A549 treated with Hydrocortisone at 1 μM for 4 hours (cell line): ENCODE results near the gene TYROBP. TPM values are rescaled to one million over a fixed set of nuclear protein-coding genes. Genes with fewer than 3 reads are reported as not detected.

Experiments used
- total RNA-seq: library from RNA; stranded (reverse); fragments of 200-300 nt; extraction: Qiagen RNA extraction; gene quantifications from 5 replicates; pipeline ENCODE4 v1.2.3, GENCODE V29; 2022

The TYROBP gene
- total RNA-seq, result not detected in 5 replicates

GRCh38 chr19:35908010-35908441 is at the start of gene TYROBP:
Gene TYROBP (minus strand): TSS chr19:35908295. CDS start chr19:35908228, 67 bp downstream.

DNA sequence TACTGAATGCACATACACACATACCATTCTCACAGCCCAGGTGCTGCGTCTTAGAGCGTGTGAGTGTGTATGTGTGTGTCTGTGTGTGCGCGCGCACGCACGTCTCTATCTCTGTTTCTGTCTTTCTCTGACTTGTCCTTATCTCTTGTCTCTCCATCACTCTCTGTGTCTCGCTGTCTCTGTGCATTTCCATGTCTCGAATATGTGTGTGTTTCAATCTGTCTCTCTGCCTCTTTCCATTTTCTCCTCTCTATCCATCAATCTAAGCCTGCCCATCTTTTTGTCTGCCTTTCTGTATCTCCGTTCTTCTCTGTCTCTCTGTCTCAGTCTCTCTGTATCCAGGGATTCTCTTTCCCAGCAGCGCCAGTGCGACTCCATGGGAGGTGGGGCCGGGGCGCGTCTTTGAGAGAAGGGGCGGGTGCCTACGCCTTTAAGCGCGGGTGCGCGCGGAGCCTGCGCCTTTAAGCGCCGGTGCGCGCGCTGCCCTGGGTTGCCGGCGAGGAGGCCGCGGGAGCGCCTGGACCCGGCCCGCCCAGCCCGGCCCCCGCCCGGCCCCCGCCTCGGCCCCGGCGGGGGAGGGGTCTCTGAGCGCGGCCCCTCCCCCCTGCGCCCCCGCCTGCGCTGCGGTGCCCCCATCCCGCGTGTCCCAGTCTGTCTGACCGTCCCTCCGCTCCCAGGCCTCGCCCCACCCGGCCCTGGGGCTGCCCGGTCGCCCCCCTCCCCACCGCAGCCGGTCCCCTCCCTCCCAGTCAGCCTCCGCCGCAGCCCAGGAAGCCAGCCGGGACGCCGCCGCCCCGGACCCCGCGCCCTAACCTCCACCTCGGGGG is 28.0 kb upstream of the TYROBP start, which contains the start of gene LRFN3:
TSS of gene LRFN3 (plus strand) at position 464 of the 827 bp plus-strand sequence. CDS start 3,052 bp downstream, outside the sequence.

DNA sequence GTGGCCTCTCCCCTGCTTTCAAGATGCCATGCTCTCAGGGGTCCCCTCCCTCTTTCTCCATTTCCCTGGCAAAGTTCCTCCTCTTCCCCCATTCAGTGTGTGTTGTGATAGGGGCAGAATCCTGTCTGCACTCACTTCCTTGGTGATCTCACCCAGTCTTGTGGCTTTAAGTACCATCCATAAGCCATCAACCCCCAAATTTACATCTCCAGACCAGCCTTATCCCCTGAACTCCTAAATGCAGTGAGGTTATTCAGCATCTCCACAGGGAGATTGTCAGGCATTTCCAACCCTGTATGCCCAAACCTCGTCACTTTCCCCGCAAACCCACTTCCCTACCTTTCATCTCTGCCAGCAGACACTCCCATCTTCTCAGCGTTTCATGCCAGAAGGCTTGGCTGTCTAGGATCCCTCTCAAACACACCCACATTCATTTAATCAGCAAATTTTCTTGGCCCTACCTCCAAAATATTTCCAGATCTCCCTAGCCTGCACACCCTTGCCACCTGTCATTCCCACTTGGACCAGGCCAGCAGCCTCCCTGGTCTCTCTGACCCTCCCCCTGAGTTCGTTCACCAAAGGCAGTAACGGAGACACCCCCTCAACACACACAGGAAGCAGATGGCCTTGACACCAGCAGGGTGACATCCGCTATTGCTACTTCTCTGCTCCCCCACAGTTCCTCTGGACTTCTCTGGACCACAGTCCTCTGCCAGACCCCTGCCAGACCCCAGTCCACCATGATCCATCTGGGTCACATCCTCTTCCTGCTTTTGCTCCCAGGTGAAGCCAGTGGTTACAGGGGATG is 6.0 kb downstream of the TYROBP start, which contains the start of gene HCST:
TSS of gene HCST (plus strand) at position 676 of the 808 bp plus-strand sequence. CDS start at position 741, 65 bp downstream.

GRCh38 chr19:35868172-35868822 is 39.8 kb downstream of the TYROBP start, which contains the start of gene APLP1:
Gene APLP1 (plus strand): TSS chr19:35868574. CDS start chr19:35868637, 63 bp downstream.

DNA sequence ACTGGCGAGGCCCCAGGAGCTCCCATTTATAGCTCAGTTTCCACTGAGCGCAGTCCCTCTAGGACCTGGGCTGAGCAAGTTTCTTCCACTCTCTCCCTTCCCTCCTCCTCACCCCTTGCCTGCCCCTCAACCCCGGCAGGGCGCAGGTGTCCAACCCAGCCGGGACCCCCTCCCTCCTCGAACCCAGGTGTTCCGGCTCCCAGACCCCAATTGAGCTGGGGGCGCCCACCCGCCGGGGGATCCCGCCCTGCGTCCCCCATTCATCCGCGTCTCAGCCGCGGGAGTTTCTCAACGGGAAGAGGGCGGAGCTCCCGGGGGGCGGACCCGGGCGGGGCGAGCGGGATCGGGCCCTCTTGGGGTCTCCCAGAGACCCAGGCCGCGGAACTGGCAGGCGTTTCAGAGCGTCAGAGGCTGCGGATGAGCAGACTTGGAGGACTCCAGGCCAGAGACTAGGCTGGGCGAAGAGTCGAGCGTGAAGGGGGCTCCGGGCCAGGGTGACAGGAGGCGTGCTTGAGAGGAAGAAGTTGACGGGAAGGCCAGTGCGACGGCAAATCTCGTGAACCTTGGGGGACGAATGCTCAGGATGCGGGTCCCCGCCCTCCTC is 51.4 kb downstream of the TYROBP start, which contains the start of gene KIRREL2:
TSS of gene KIRREL2 (plus strand) at position 366 of the 604 bp plus-strand sequence. CDS start at position 575, 209 bp downstream.

Other genes with a start within 250 kb of the TYROBP start
- gene UPK1A, start 241.8 kb downstream of the TYROBP start, total RNA-seq, result 0.52 to 1.5 TPM (median 1.0 TPM) in 5 replicates
- gene ZBTB32, start 203.7 kb downstream of the TYROBP start, total RNA-seq, result not detected in 5 replicates
- gene KMT2B, start 190.3 kb downstream of the TYROBP start, total RNA-seq, result 53.9 to 62.2 TPM (median 56.6 TPM) in 5 replicates
- 11.5 to 12.9 TPM (median 11.8 TPM) in 5 replicates for gene IGFLR1, start 165.8 kb downstream of the TYROBP start, total RNA-seq
- 21.9 to 27.5 TPM (median 24.7 TPM) in 5 replicates for gene U2AF1L4, start 162.9 kb downstream of the TYROBP start, total RNA-seq
- gene PSENEN, start 162.6 kb downstream of the TYROBP start, total RNA-seq, result 250 to 344 TPM (median 287 TPM) in 5 replicates
- 21.5 to 27.9 TPM (median 23.2 TPM) in 5 replicates for gene LIN37, start 159.7 kb downstream of the TYROBP start, total RNA-seq
- gene HSPB6, start 151.3 kb downstream of the TYROBP start, total RNA-seq, result 0.14 to 0.35 TPM (median 0.29 TPM) in 5 replicates
- gene PROSER3, start 150.1 kb downstream of the TYROBP start, total RNA-seq, result 19.6 to 32.1 TPM (median 24.2 TPM) in 5 replicates
- gene ARHGAP33, start 132.7 kb downstream of the TYROBP start, total RNA-seq, result 4.7 to 9.3 TPM (median 7.4 TPM) in 5 replicates
- gene PRODH2, start 95.5 kb downstream of the TYROBP start, total RNA-seq, result 0.15 to 0.36 TPM (median 0.25 TPM) in 5 replicates
- gene NPHS1, start 55.8 kb downstream of the TYROBP start, total RNA-seq, result 0.35 to 0.68 TPM (median 0.59 TPM) in 5 replicates
- 0.43 to 0.63 TPM (median 0.50 TPM) in 5 replicates for gene KIRREL2, start 51.4 kb downstream of the TYROBP start, total RNA-seq
- gene APLP1, start 39.7 kb downstream of the TYROBP start, total RNA-seq, result 68.9 to 98.3 TPM (median 90.2 TPM) in 5 replicates
- gene NFKBID, start 7.8 kb downstream of the TYROBP start, total RNA-seq, result 5.2 to 6.5 TPM (median 6.3 TPM) in 5 replicates
- 0.29 to 0.79 TPM (median 0.46 TPM) in 4 of 5 replicates, not detected in the other for gene HCST, start 5.8 kb downstream of the TYROBP start, total RNA-seq
- 15.7 to 24.4 TPM (median 20.9 TPM) in 5 replicates for gene LRFN3, start 28.1 kb upstream of the TYROBP start, total RNA-seq
- 28.9 to 48.5 TPM (median 46.4 TPM) in 5 replicates for gene SDHAF1, start 86.9 kb upstream of the TYROBP start, total RNA-seq
- 0.18 to 0.29 TPM (median 0.22 TPM) in 5 replicates for gene SYNE4, start 100.5 kb upstream of the TYROBP start, total RNA-seq
- 21.7 to 25.8 TPM (median 23.8 TPM) in 5 replicates for gene ALKBH6, start 105.9 kb upstream of the TYROBP start, total RNA-seq
- gene CLIP3, start 124.6 kb upstream of the TYROBP start, total RNA-seq, result 0.74 to 1.5 TPM (median 0.92 TPM) in 5 replicates
- 5.8 to 7.9 TPM (median 7.3 TPM) in 5 replicates for gene THAP8, start 146.0 kb upstream of the TYROBP start, total RNA-seq
- gene WDR62, start 146.6 kb upstream of the TYROBP start, total RNA-seq, result 23.1 to 26.0 TPM (median 25.2 TPM) in 5 replicates
- gene OVOL3, start 202.8 kb upstream of the TYROBP start, total RNA-seq, result 0.17 to 0.60 TPM (median 0.36 TPM) in 4 of 5 replicates, not detected in the other
- 201 to 261 TPM (median 248 TPM) in 5 replicates for gene POLR2I, start 206.6 kb upstream of the TYROBP start, total RNA-seq
- gene TBCB, start 207.2 kb upstream of the TYROBP start, total RNA-seq, result 406 to 569 TPM (median 542 TPM) in 5 replicates
- 1,534 to 2,199 TPM (median 2,140 TPM) in 5 replicates for gene CAPNS1, start 231.8 kb upstream of the TYROBP start, total RNA-seq
- not detected in 5 replicates for gene COX7A1, start 244.2 kb upstream of the TYROBP start, total RNA-seq